ENCODE data around the gene SEMA5A. TPM values are rescaled to one million over a fixed set of nuclear protein-coding genes. Genes with fewer than 3 reads are reported as not detected.

SEMA5A gene
- total and polyA plus RNA-seq, 2 of the 13 experiments (the other 11 are each of a cell fraction or from before 2014, with no cell fraction given) = 0.01 TPM; not detected in 1

DNA sequence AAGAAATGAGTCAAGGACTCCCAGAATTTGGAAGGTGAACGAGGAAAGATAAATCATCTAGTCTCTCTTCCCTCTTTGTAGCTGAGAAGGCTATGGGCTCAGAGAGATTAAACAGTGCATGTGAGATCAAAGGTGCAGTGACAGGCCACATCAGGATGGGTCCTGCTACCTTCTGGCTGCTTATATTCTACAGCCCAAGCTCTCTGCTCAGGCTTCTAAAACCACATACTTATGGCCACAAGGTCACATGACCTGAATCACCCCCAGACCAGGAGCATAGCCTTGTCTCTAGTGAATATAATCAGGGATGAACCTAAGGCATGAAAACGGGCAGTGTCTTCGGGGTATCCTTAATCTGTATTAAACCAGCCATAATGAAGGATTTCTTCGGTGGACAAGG, 158.9 kb downstream of the SEMA5A start:
- Histone ChIP-seq H3K9me3 (ENCODE audit: low read length) (no peaks in the 10 kb centered on the region), H3K4me3 (replicated peaks in 1 of 3; ENCODE audit: insufficient read depth in 1 of 3, low read depth in 2 of 3, low read length in 3 of 3) (no peak overlapping the region), H3K36me3 (replicated peaks in 1 of 2; ENCODE audit: control insufficient read depth in 1 of 2, insufficient read depth in 2 of 2, low read length in 2 of 2) (no peaks in the 10 kb centered on the region), H4K20me1 (ENCODE audit: insufficient read depth, low read length) (no peaks in the 10 kb centered on the region), H2AFZ (ENCODE audit: low read length) (no peak overlapping the region), H3K4me2 (ENCODE audit: low read depth, low read length) (no peak overlapping the region), H3K27ac (ENCODE audit: extremely low read length, insufficient read depth, low read length) (no peak overlapping the region), H3K9ac (ENCODE audit: insufficient read depth, low read depth, low read length) (no peak overlapping the region), H3K27me3 (ENCODE audit: control insufficient read depth in 1 of 2, insufficient read depth in 2 of 2, low read length in 2 of 2) (no peaks in the 10 kb centered on the region), H3K4me1 (ENCODE audit: insufficient read depth, low read length) (no peaks in the 10 kb centered on the region), H3K79me2 (ENCODE audit: insufficient read depth, low read length) (no peaks in the 10 kb centered on the region)
- FAIRE-seq (no peak), ATAC-seq (no peak), DNase-seq (ENCODE audit: low spot score) (no peak)
- ChIA-PET CTCF (ENCODE audit: low intra/inter-chr PET ratio, low total read pairs) (no interaction called here), POLR2A (no interaction called here)
- intact Hi-C loops (cut with micrococcal nuclease; ENCODE audit: unreplicated experiment) = no loop called here
- WGBS (ENCODE audit: low lambda C conversion rate) = 6% methylated on average over 4 of the region's 4 CpGs
- in situ Hi-C loops (cut with HindIII; ENCODE audit: extremely low pct_ligation_motif_present, low pct_unique_long_range_greater_than_20kb) = no loop called here
- BruUV-seq (replicated peaks) = no TSS peak
- TF ChIP-seq ZNF607 (CRISPR knock-in tag; IDR thresholded peaks at IDR 0.05; ENCODE audit: borderline replicate concordance) = no peak
- TF ChIP-seq DZIP1 (CRISPR knock-in tag; IDR thresholded peaks at IDR 0.05) = no peak
- TF ChIP-seq SMARCE1 (IDR thresholded peaks at IDR 0.05; ENCODE audit: borderline replicate concordance) = no peak
- TF ChIP-seq YEATS4 (CRISPR knock-in tag; IDR thresholded peaks at IDR 0.05; ENCODE audit: borderline replicate concordance) = no peak
- no peak for TF ChIP-seq ELF1 (CRISPR knock-in tag; IDR thresholded peaks at IDR 0.05)
- no peak for TF ChIP-seq ZNF333 (CRISPR knock-in tag; IDR thresholded peaks at IDR 0.05; ENCODE audit: borderline replicate concordance)
- no peak for TF ChIP-seq ZNF7 (CRISPR knock-in tag; IDR thresholded peaks at IDR 0.05)
- no peak for TF ChIP-seq FOXP4 (CRISPR knock-in tag; IDR thresholded peaks at IDR 0.05)
- TF ChIP-seq NFAT5 (CRISPR knock-in tag; IDR thresholded peaks at IDR 0.05) = no peak
- TF ChIP-seq HES4 (CRISPR knock-in tag; IDR thresholded peaks at IDR 0.05; ENCODE audit: borderline replicate concordance) = no peak
- no peak for TF ChIP-seq NONO (IDR thresholded peaks at IDR 0.05)
- TF ChIP-seq NONO (CRISPR knock-in tag; conservative IDR thresholded peaks at IDR 0.05) = no peak
- TF ChIP-seq RORA (CRISPR knock-in tag; IDR thresholded peaks at IDR 0.05) = no peak
- TF ChIP-seq NFATC3 (CRISPR knock-in tag; IDR thresholded peaks at IDR 0.05) = no peak
- no peak for TF ChIP-seq PTBP1 (IDR thresholded peaks at IDR 0.05; ENCODE audit: low read depth, low read length, poor library complexity, severe bottlenecking)
- TF ChIP-seq ESRRA (CRISPR knock-in tag; IDR thresholded peaks at IDR 0.05; ENCODE audit: low read depth) = no peak
- TF ChIP-seq FOXM1 (CRISPR knock-in tag; IDR thresholded peaks at IDR 0.05) = no peak
